GM10266 (cell line): Measurements from ENCODE around the gene CLP1.

ENCODE experiments used
- DNase-seq: peaks from one replicate; pipeline ENCODE4 v3.0.0; 2012; ENCODE audit errors: extremely low spot score
- TF ChIP-seq, protein P1 (sequence below): IDR thresholded peaks from 2 replicates; pipeline ENCODE4 v1.5.1; 2012; ENCODE audit warnings: mild to moderate bottlenecking, low read depth; ENCODE audit not compliant: control insufficient read depth, insufficient read depth; ENCODE audit errors: missing control alignments

The CLP1 gene

GRCh38 chr11:57662893-57663292 is 5.3 kb downstream of the CLP1 start:
- DNase-seq, result no peak
- TF ChIP-seq, protein P1, sequence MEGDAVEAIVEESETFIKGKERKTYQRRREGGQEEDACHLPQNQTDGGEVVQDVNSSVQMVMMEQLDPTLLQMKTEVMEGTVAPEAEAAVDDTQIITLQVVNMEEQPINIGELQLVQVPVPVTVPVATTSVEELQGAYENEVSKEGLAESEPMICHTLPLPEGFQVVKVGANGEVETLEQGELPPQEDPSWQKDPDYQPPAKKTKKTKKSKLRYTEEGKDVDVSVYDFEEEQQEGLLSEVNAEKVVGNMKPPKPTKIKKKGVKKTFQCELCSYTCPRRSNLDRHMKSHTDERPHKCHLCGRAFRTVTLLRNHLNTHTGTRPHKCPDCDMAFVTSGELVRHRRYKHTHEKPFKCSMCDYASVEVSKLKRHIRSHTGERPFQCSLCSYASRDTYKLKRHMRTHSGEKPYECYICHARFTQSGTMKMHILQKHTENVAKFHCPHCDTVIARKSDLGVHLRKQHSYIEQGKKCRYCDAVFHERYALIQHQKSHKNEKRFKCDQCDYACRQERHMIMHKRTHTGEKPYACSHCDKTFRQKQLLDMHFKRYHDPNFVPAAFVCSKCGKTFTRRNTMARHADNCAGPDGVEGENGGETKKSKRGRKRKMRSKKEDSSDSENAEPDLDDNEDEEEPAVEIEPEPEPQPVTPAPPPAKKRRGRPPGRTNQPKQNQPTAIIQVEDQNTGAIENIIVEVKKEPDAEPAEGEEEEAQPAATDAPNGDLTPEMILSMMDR, result peak; percentile 41

DNA sequence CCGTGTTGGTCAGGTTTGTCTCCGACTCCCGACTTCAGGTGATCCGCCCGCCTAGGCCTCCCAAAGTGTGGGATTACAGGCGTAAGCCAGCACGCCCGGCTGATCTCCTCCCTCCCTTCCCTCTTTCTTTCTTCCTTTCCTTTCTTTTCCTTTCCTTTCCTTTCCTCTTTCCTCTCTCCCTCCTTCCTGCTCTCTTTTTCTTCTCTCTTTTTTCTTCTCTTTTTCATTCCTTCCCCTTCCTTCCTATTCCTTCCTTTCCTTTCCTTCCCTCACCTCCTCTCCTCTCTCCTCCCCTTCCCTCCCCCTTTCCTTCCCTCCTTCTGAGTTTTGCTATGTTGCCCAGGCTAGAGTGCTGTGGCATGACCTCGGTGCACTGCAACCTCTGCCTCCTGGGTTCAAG is 6.4 kb downstream of the CLP1 start:
- TF ChIP-seq, protein P1, result no peak
- DNase-seq, result no peak

DNA sequence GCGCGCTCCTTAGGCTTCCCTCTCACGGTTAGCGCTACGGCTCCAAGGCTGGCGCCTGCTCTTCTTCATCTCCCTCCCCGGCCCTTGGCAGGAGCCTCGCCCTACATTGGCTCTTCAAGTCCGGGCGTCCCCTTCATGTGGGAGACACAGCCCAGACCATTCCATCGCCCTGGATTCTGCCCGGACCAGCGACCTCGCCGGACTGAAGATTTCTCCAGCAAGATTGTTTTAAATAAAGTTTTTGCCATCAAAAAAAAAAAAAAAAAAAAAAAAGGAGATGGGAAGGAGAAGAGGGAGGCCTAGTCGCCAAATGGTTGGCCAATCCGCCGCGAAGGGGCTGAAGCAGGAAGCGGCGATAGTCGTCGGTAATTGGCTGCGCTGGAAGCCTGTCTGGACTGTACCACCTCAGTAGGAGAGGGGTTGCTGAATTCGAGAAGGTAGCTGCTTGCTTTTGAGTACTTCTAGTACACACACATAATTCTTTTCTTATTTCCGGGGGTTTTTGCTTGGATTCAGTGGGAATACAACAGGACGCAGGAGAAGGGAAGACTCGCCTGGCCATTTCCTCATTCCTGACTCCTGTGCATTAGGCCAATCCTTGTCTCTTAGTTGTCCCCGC is 9.7 kb downstream of the CLP1 start:
- TF ChIP-seq, protein P1, result no peak
- DNase-seq, result peak; percentile 93

- DNase-seq, result peak; percentile 98
- TF ChIP-seq, protein P1, result peak; percentile 56
Observed at GRCh38 chr11:57667736-57668433, 10.3 kb downstream of the CLP1 start, which contains the start of gene ZDHHC5. ZDHHC5 (plus strand) TSS chr11:57668114; CDS start chr11:57673091, 4,977 bp downstream.

DNA sequence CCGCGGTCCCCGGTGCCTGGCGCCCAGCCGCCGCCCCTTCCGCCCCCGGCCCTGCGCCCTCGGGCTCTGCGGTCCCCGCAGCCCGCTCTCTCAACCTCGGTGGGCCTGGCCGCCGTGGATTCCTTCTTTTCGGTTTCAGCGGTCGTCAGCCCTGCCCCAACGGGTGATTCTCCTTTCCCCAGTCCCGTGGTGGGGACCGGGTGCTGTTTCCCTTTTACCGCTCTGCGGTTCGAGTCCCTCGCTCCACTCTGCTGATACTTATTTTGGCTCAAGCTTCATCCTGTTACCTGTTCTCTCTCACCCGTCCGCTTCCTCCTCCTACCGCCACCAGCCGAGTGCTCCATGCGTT is 10.8 kb downstream of the CLP1 start:
- TF ChIP-seq, protein P1, result no peak
- DNase-seq, result no peak

- TF ChIP-seq, protein P1, result no peak
- no peak for DNase-seq
Observed at GRCh38 chr11:57674251-57674650, 16.7 kb downstream of the CLP1 start.

GRCh38 chr11:57675176-57675941 is 17.8 kb downstream of the CLP1 start:
- TF ChIP-seq, protein P1, result peak; percentile 14

More at GRCh38 chr11:57675176-57675941, 17.8 kb downstream of the CLP1 start:
- no peak for DNase-seq
